ENCODE results near the gene NCF4.

NCF4 gene

DNA sequence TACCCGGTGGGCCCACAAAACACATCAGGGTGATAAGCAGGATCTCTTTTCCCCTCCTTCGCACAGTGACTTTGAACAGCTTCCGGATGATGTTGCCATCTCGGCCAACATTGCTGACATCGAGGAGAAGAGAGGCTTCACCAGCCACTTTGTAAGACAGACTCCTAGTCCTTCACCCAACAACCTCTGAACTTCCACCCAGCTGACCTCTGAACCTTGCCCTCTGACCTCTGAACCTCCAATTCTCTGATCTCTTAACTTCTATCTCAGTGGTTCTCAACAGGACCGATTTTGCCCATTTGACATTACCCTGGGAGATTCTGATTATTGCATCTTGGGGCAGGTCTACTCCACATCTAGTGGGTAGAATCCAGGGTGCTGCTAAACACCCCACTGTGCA lies 3.2 kb downstream of the NCF4 start:
- DNase-seq (ENCODE audit: low read depth in 2 of 3, low spot score in 2 of 3) = no peak

DNA sequence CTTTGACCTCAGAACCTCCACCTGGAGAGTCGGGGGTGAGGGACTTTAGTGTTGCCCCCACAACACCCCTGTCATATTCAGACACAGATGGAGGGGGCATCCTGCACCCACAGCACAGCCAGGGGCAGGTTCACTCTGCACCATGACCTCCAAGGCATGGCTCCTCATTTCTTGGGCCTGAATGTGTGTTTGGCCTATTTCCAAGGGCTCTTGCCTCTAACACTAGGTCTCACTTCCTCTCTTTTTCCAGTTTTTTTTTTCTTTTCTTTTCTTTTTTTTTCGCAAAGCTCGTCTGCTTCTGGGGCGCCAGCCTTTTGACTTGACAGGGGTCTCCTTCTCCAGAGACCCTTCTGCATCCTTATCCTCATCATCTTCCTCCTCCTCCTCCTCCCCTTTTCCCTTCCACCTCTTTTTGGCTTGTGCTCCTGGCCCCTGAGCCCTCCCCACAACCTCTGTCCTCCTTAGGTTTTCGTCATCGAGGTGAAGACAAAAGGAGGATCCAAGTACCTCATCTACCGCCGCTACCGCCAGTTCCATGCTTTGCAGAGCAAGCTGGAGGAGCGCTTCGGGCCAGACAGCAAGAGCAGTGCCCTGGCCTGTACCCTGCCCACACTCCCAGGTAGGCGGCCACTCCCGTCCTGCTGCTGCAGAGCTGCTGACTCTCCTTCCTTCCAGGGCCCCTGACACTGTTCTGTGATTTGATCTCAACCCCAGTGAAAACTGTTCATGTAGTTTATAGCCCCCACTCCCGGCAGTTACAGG lies 3.8 kb downstream of the NCF4 start:
- DNase-seq (ENCODE audit: low read depth in 2 of 3, low spot score in 2 of 3) = no peak

DNA sequence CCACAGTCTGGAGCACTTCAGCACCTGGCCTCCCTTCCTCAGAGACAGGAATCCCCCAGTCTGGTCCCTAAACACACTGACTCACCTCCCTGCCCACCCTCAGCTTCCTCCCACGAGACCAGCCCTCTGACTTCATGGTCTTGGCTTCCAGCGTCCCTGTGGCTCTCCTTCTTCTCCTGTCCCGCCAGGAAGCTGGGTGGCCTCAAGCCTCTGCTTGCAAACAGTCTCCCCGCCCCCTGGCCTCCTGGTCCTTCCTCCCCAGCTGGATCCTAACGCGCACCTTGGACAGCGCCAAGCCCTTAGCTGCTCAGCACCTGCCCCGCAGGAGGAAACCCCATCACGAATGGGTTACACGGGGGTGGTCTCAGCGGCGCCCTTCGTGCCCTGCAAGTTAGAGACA lies 4.5 kb downstream of the NCF4 start:
- no peak for DNase-seq (ENCODE audit: low read depth in 2 of 3, low spot score in 2 of 3)

- DNase-seq (ENCODE audit: low read depth in 2 of 3, low spot score in 2 of 3) = no peak
Observed at GRCh38 chr22:36867695-36868094, 6.9 kb downstream of the NCF4 start.

GRCh38 chr22:36868546-36869181 lies 7.9 kb downstream of the NCF4 start:
- no peak for DNase-seq (ENCODE audit: low read depth in 2 of 3, low spot score in 2 of 3)

- DNase-seq (ENCODE audit: low read depth in 2 of 3, low spot score in 2 of 3) = no peak
Observed at GRCh38 chr22:36870250-36870649, 9.4 kb downstream of the NCF4 start.

GRCh38 chr22:36871669-36872081 lies 10.9 kb downstream of the NCF4 start:
- DNase-seq (ENCODE audit: low read depth in 2 of 3, low spot score in 2 of 3) = no peak

DNA sequence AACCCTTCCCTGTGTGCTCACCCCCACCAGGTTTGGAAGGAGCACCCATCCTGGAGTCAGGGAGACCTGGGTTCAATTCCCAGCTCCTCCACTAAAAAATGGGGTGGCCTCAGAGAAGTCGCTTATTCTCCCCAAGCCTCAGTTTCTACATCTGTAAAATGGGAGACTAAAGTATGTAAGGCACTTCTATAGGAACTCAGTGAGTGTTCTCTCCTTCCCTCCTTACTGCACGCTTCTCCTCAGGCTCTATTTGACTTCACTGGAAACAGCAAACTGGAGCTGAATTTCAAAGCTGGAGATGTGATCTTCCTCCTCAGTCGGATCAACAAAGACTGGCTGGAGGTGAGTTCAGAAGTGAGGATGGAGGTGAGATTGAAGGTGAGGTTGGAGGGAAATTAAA lies 11.3 kb downstream of the NCF4 start:
- DNase-seq (ENCODE audit: low read depth in 2 of 3, low spot score in 2 of 3) = no peak

GRCh38 chr22:36872866-36873498 lies 12.2 kb downstream of the NCF4 start:
- no peak for DNase-seq (ENCODE audit: low read depth in 2 of 3, low spot score in 2 of 3)

DNA sequence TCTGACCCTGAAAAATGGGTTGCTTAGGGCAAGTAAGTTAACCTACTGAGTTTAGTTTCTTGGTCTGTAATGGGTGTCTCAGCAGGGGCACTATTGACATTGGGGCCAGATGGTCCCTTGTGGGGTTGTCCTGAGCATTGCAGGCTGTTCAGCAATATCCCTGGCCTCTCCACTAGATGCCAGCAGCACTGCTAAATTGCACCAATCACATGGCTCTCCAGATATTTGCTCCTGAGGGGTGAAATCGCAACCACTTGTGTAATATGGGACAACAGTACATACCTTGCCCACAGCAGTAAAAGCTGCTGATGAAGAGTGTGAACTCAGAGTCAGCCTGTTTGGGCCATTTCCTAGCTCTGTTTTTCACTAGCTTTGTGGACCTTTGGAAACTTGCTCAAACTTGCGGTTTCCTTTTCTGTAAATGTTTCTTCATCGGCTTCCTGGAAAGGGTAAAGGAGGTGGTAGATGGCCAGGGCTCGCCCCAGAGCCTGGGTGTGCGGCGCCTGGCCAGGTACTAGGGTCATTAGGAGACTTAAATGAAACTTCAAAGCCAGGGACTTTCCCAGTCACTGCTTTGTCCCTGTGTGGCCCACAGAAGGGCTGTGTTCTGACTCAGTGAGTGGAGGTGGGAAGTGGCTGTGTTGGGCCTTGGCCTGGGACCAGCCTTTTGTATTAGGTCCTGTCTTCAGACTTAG lies 13.0 kb downstream of the NCF4 start:
- DNase-seq (ENCODE audit: low read depth in 2 of 3, low spot score in 2 of 3) = peak in 1 of 3 experiments; percentile 40

- no peak for DNase-seq (ENCODE audit: low read depth in 2 of 3, low spot score in 2 of 3)
Observed at GRCh38 chr22:36874309-36874696, 13.5 kb downstream of the NCF4 start.

GRCh38 chr22:36874736-36875135 lies 13.9 kb downstream of the NCF4 start:
- DNase-seq (ENCODE audit: low read depth in 2 of 3, low spot score in 2 of 3) = no peak

DNA sequence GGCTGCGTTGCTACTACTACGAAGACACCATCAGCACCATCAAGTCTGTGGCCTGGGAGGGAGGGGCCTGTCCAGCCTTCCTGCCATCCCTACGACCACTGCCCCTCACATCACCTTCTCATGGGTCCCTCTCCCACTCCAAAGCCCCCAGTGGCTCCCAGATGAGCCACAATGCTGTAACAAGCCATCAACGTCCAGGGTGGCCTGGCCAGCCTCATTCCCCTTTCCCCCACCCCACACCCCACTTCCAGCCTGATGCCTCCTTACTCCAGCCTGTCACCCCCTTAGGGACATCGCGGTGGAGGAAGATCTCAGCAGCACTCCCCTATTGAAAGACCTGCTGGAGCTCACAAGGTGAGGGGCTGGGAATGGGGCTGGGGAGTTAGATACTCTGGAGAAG lies 14.9 kb downstream of the NCF4 start:
- DNase-seq (ENCODE audit: low read depth in 2 of 3, low spot score in 2 of 3) = no peak

GRCh38 chr22:36879775-36880174 lies 19.0 kb downstream of the NCF4 start:
- DNase-seq (ENCODE audit: low read depth in 2 of 3, low spot score in 2 of 3) = no peak

- no peak for DNase-seq (ENCODE audit: low read depth in 2 of 3, low spot score in 2 of 3)
Observed at GRCh38 chr22:36881504-36882245, 20.9 kb downstream of the NCF4 start.

DNA sequence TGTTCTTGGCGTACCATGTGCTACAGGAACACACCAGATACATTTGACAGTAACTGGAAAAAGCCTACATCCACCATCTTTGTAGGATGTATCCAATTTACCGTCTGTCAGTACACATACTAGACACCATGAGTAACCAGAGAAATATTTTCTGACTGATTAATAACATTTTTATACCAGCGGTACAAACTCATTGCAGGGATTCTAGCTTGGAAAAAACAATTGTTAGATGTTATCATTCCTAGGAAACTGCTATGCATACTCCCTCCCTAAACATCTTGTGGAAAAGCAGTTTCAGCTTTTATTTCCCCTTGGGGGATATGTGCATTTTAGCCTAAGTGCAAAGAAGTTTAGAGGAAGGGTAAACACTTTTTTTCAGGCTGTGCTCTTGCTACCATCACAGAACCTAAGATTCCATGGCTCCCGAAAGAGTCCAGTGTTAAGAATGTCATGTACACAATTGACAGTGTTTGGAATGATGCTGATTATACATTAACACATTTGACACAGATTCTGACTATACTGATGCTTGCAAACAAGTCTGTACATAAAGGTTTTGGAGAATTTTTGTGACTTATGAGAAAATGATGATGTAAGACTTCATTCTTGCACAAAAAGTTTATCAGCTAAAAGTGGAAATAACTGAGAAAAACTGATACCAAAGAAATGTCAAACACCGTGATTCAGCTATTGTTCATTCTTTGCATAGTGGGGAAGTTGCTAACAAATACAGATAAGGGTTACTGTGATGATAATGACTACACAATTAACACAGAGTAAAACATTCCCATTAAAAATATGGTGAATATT lies 23.7 kb downstream of the NCF4 start:
- DNase-seq (ENCODE audit: low read depth in 2 of 3, low spot score in 2 of 3) = no peak

DNA sequence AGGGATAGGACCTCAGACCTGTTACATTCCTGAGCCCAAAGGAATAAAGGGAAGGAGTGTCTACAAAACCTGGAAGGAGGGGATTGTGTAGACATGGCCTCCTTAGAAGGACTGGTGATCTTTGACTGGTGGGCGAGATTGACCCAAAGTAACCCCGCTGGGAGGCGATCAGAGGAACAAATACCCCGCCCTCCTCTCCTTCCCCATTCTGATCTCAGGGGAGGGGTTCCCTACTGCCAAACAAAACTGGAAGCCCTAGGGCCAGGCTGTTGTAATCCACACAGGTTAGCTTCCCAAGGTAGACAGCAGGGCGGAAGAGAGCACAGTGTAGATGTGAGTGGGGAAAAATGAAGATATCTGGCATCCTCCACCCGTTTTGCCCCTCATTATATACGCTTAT lies 24.7 kb downstream of the NCF4 start:
- DNase-seq (ENCODE audit: low read depth in 2 of 3, low spot score in 2 of 3) = no peak

GRCh38 chr22:36886016-36886415 lies 25.2 kb downstream of the NCF4 start:
- no peak for DNase-seq (ENCODE audit: low read depth in 2 of 3, low spot score in 2 of 3)

- no peak for DNase-seq (ENCODE audit: low read depth in 2 of 3, low spot score in 2 of 3)
Observed at GRCh38 chr22:36887162-36887561, 26.4 kb downstream of the NCF4 start.

- no peak for DNase-seq (ENCODE audit: low read depth in 2 of 3, low spot score in 2 of 3)
Observed at GRCh38 chr22:36891646-36892045, 30.8 kb downstream of the NCF4 start.

Data from activated CD8-positive, alpha-beta memory T cell treated with anti-CD3 and anti-CD28 coated beads for 48 hours (primary cell).